ENCODE results near the gene BTRC. TPM values are rescaled to one million over a fixed set of nuclear protein-coding genes. Genes with fewer than 3 reads are reported as not detected.

BTRC gene
- total and polyA plus RNA-seq, 2 donors (not counting 3 experiments of a cell fraction or from before 2014, with no cell fraction given): 11.6 to 18.5 TPM

DNA sequence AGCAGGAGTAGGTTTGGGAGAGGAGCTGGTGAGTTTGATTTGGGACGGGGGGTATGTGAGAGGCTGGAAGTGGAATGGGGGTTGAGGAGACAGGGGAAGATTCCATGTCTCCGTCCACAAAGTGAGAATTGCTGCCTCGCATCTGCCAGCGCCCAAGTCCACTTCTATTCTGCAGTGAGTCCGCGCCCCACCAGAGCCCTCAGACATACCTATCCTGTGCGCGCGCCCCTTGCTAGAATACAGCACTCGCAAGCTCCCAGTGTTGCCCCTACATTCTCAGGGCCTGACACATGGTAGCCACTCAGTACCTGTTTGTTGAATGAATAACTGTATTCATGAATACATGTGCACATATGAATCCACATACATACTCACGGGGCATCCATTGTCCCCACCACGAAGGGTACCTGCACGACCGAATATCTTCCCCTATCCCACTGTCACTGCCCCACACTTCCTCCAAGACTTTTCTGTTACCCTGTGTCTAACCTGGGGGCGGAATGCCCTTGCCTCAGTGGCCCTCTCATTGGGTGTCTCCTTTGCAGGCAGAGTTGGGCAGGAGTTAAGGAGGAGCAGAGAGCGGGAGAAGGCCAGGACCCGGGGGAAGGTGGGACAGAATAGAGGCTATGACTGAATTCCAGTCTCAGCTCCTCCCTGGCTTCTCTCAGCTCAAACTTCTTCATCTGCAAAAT is 214.2 kb downstream of the BTRC start:
- H3K4me3 ChIP-seq (replicated peaks in 1 of 3; ENCODE audit: insufficient read depth in 1 of 3, low read depth in 1 of 3, low read length in 3 of 3): no peak overlapping the region
- FAIRE-seq (no peak), DNase-seq (ENCODE audit: low read depth, low spot score) (no peak)
- TF ChIP-seq MYC (IDR thresholded peaks at IDR 0.05; ENCODE audit: low read depth, low read length): no peak
- BruUV-seq (replicated peaks): no TSS peak
- no peaks in the 10 kb centered on the region for H3K36me3 ChIP-seq (ENCODE audit: control insufficient read depth in 2 of 2, extremely low read depth in 1 of 2, insufficient read depth in 2 of 2, low read length in 2 of 2)
- H3K4me1 ChIP-seq (ENCODE audit: control insufficient read depth, extremely low read depth, insufficient read depth, low read length): peaks cover 7% of the 10 kb centered on the region
- dilution Hi-C loops (cut with MboI; ENCODE audit: extremely low pct_ligation_motif_present, low sequenced_read_pairs): no loop called here
- intact Hi-C loops (cut with micrococcal nuclease): no loop called here
- CTCF ChIA-PET: interaction anchor here (0.7 to 1.8 kb wide), 9 partner anchors 12 to 354 kb away, joined by 3 to 10 read pairs (median 6); no protein-coding TSS in a partner anchor
- no peak overlapping the region for H3K27ac ChIP-seq (ENCODE audit: insufficient read depth, low read depth, low read length)
- H3K79me2 ChIP-seq (ENCODE audit: control insufficient read depth, insufficient read depth, low read length): no peaks in the 10 kb centered on the region
- peaks cover 26 to 27% of the 10 kb centered on the region in 2 experiments for H3K27me3 ChIP-seq (ENCODE audit: control insufficient read depth in 2 of 2, insufficient read depth in 2 of 2, low read length in 2 of 2)
- H3K9me1 ChIP-seq (replicated peaks; ENCODE audit: control insufficient read depth, extremely low read depth, insufficient read depth, low read length): no peaks in the 10 kb centered on the region
- H4K20me1 ChIP-seq (replicated peaks; ENCODE audit: control insufficient read depth, extremely low read depth, insufficient read depth, low read length): no peaks in the 10 kb centered on the region
- H3K9me3 ChIP-seq (replicated peaks; ENCODE audit: control insufficient read depth, insufficient read depth, low read length): no peaks in the 10 kb centered on the region
- no peak overlapping the region for H2AFZ ChIP-seq (ENCODE audit: low read depth, low read length)
- H3K4me2 ChIP-seq (ENCODE audit: insufficient read depth, low read length): no peak overlapping the region
- POLR2A ChIA-PET: interaction anchor here (0.6 kb wide), 1 partner anchor 200 kb away, joined by 5 read pairs; no protein-coding TSS in a partner anchor
- no peak overlapping the region for H3K9ac ChIP-seq (replicated peaks; ENCODE audit: extremely low read depth, insufficient read depth, low read length)

DNA sequence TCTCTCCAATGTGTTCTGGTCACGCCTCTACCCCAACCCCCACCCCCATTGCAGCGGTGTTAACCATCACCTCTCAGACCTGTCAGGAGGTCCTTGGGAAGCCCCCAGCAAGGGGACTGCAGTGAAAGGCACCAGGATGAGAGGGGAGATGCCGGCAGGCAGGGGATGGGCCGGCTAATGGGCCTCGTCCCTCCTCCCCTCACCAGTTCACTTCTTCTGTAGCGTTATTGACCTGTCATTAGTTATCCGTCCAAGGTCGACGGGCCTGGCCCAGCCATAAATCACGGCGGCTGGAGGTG is 215.3 kb downstream of the BTRC start:
- peaks cover 7% of the 10 kb centered on the region for H3K4me1 ChIP-seq (ENCODE audit: control insufficient read depth, extremely low read depth, insufficient read depth, low read length)
- intact Hi-C loops (cut with micrococcal nuclease) (no loop called here), dilution Hi-C loops (cut with MboI; ENCODE audit: extremely low pct_ligation_motif_present, low sequenced_read_pairs) (no loop called here)
- no peaks in the 10 kb centered on the region for H3K79me2 ChIP-seq (ENCODE audit: control insufficient read depth, insufficient read depth, low read length)
- no peak for DNase-seq (ENCODE audit: low read depth, low spot score)
- no peak overlapping the region for H3K27ac ChIP-seq (ENCODE audit: insufficient read depth, low read depth, low read length)
- H3K27me3 ChIP-seq (ENCODE audit: control insufficient read depth in 2 of 2, insufficient read depth in 2 of 2, low read length in 2 of 2): peaks cover 26 to 27% of the 10 kb centered on the region in 2 experiments
- H4K20me1 ChIP-seq (replicated peaks; ENCODE audit: control insufficient read depth, extremely low read depth, insufficient read depth, low read length): no peaks in the 10 kb centered on the region
- ChIA-PET CTCF (interaction anchor here (0.7 to 4.0 kb wide), 13 partner anchors 8 to 408 kb away, joined by 3 to 78 read pairs (median 11); no protein-coding TSS in a partner anchor), POLR2A (no interaction called here)
- H3K9me3 ChIP-seq (replicated peaks; ENCODE audit: control insufficient read depth, insufficient read depth, low read length): no peaks in the 10 kb centered on the region
- no peak overlapping the region for H3K4me3 ChIP-seq (replicated peaks in 1 of 3; ENCODE audit: insufficient read depth in 1 of 3, low read depth in 1 of 3, low read length in 3 of 3)
- no TSS peak for BruUV-seq (replicated peaks)
- H3K9me1 ChIP-seq (replicated peaks; ENCODE audit: control insufficient read depth, extremely low read depth, insufficient read depth, low read length): no peaks in the 10 kb centered on the region
- TF ChIP-seq, protein P1, sequence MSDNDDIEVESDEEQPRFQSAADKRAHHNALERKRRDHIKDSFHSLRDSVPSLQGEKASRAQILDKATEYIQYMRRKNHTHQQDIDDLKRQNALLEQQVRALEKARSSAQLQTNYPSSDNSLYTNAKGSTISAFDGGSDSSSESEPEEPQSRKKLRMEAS (IDR thresholded peaks at IDR 0.05; ENCODE audit: insufficient read depth, insufficient read length): no peak
- TF ChIP-seq, protein P2, sequence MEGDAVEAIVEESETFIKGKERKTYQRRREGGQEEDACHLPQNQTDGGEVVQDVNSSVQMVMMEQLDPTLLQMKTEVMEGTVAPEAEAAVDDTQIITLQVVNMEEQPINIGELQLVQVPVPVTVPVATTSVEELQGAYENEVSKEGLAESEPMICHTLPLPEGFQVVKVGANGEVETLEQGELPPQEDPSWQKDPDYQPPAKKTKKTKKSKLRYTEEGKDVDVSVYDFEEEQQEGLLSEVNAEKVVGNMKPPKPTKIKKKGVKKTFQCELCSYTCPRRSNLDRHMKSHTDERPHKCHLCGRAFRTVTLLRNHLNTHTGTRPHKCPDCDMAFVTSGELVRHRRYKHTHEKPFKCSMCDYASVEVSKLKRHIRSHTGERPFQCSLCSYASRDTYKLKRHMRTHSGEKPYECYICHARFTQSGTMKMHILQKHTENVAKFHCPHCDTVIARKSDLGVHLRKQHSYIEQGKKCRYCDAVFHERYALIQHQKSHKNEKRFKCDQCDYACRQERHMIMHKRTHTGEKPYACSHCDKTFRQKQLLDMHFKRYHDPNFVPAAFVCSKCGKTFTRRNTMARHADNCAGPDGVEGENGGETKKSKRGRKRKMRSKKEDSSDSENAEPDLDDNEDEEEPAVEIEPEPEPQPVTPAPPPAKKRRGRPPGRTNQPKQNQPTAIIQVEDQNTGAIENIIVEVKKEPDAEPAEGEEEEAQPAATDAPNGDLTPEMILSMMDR (IDR thresholded peaks at IDR 0.05; ENCODE audit: extremely low read depth in 1 of 2, insufficient read depth in 1 of 2, low read depth in 1 of 2, low read length in 2 of 2): no peak
- TF ChIP-seq MYC (IDR thresholded peaks at IDR 0.05; ENCODE audit: low read depth, low read length) (no peak), POLR2AphosphoS5 (IDR thresholded peaks at IDR 0.05; ENCODE audit: insufficient read depth, low read depth, low read length) (no peak), POLR2A (IDR thresholded peaks at IDR 0.05; ENCODE audit: low read depth, low read length) (no peak), FOS (IDR thresholded peaks at IDR 0.05; ENCODE audit: borderline replicate concordance, insufficient read depth, low read length) (no peak), JUN (IDR thresholded peaks at IDR 0.05; ENCODE audit: borderline replicate concordance, insufficient read depth, insufficient read length, low read depth) (no peak), GATA2 (IDR thresholded peaks at IDR 0.05; ENCODE audit: insufficient read depth, insufficient read length, low read depth, low read length) (no peak), EZH2 (IDR thresholded peaks at IDR 0.05; ENCODE audit: borderline replicate concordance, low read depth, low read length, severe bottlenecking) (no peak)
- no peak overlapping the region for H2AFZ ChIP-seq (ENCODE audit: low read depth, low read length)
- FAIRE-seq: no peak
- H3K9ac ChIP-seq (replicated peaks; ENCODE audit: extremely low read depth, insufficient read depth, low read length): no peak overlapping the region
- no peaks in the 10 kb centered on the region for H3K36me3 ChIP-seq (ENCODE audit: control insufficient read depth in 2 of 2, extremely low read depth in 1 of 2, insufficient read depth in 2 of 2, low read length in 2 of 2)
- H3K4me2 ChIP-seq (ENCODE audit: insufficient read depth, low read length): no peak overlapping the region
